HepG2 (cell line): Measurements from ENCODE around the gene PIK3R3. TPM values are rescaled to one million over a fixed set of nuclear protein-coding genes. Genes with fewer than 3 reads are reported as not detected.
A peak's percentile ranks its signal among the peaks of the same experiment; 100 is the strongest.

Source experiments
- HNF4A ChIP-seq: sonication (generic); formaldehyde crosslinking; IDR thresholded peaks from 2 replicates; pipeline ENCODE4 v1.4.0; 2020; ENCODE audit warnings: missing genetic modification reagents
- HNRNPK ChIP-seq: fragments of 200-400 bp; formaldehyde crosslinking; IDR thresholded peaks from 2 replicates; pipeline ENCODE4 v1.6.1; 2018; ENCODE audit warnings: low read length, low read depth, moderate library complexity, mild to moderate bottlenecking; ENCODE audit not compliant: poor library complexity, severe bottlenecking
- MYNN ChIP-seq: sonication (generic); formaldehyde crosslinking; IDR thresholded peaks from 2 replicates; pipeline ENCODE4 v1.4.0; 2020; ENCODE audit warnings: mild to moderate bottlenecking, low read depth, missing genetic modification reagents
- PHF5A ChIP-seq: IDR thresholded peaks from one replicate; pipeline ENCODE4 v1.6.1; 2018; ENCODE audit warnings: low read depth, missing genetic modification reagents; ENCODE audit not compliant: unreplicated experiment
- ZFP36L2 ChIP-seq: sonication (generic); formaldehyde crosslinking; IDR thresholded peaks from 2 replicates; pipeline ENCODE4 v1.4.0; 2020; ENCODE audit warnings: missing genetic modification reagents
- ZFX ChIP-seq: sonication (generic); formaldehyde crosslinking; IDR thresholded peaks from 2 replicates; pipeline ENCODE4 v1.4.0; 2020; ENCODE audit warnings: mild to moderate bottlenecking, low read depth, missing genetic modification reagents, moderate library complexity
- ZNF350 ChIP-seq: sonication (generic); formaldehyde crosslinking; IDR thresholded peaks from 2 replicates; pipeline ENCODE4 v1.4.0; 2020; ENCODE audit warnings: mild to moderate bottlenecking, low read depth, missing genetic modification reagents, borderline replicate concordance
- ZNF598 ChIP-seq: sonication (generic); formaldehyde crosslinking; IDR thresholded peaks from 2 replicates; pipeline ENCODE4 v1.5.1; 2020; ENCODE audit warnings: mild to moderate bottlenecking, missing genetic modification reagents, borderline replicate concordance
- ZNF720 ChIP-seq: sonication (generic); formaldehyde crosslinking; IDR thresholded peaks from 2 replicates; pipeline ENCODE4 v1.4.0; 2020; ENCODE audit warnings: missing genetic modification reagents
- ZNF83 ChIP-seq: sonication (generic); formaldehyde crosslinking; IDR thresholded peaks from 2 replicates; pipeline ENCODE4 v1.4.0; 2020; ENCODE audit warnings: missing genetic modification reagents, mild to moderate bottlenecking, borderline replicate concordance
- polyA plus RNA-seq, 8 experiments: library from polyadenylated mRNA; depleted of rRNA in 3 of 8; stranded (reverse) in 7 of 8; unstranded in 1 of 8; fragments of >200 nt; fragmentation: Illumina TruSeq in 4 of 8; extraction: Trizol in 4 of 8; gene quantifications; 2 replicates each; pipeline versions ENCODE4 v1.2.1 to v1.2.3, GENCODE V29; 2011 to 2016; ENCODE audit warnings: low read depth in 4 of 8, missing spikeins in 1 of 8, mixed read lengths in 1 of 8; ENCODE audit not compliant: insufficient read depth in 1 of 8
- total RNA-seq, 5 experiments: library from RNA; depleted of rRNA; stranded (reverse); fragments of >200 nt; fragmentation: Illumina TruSeq; extraction: Trizol; gene quantifications; 2 replicates each; pipeline ENCODE4 v1.2.3, GENCODE V29; 2016; ENCODE audit warnings: low read depth in 1 of 5
- TF ChIP-seq, protein P1 (sequence below): sonication (generic); formaldehyde crosslinking; IDR thresholded peaks from 2 replicates; pipeline ENCODE4 v1.9.0; 2021; ENCODE audit warnings: missing genetic modification reagents, mild to moderate bottlenecking, borderline replicate concordance
- TF ChIP-seq, protein P2 (sequence below): sonication (generic); formaldehyde crosslinking; IDR thresholded peaks from 2 replicates; pipeline ENCODE4 v1.4.0; 2020; ENCODE audit warnings: mild to moderate bottlenecking, low read depth, missing genetic modification reagents
- TF ChIP-seq, protein P3 (sequence below): sonication (generic); formaldehyde crosslinking; IDR thresholded peaks from 2 replicates; pipeline ENCODE4 v1.9.0; 2022; ENCODE audit warnings: low read depth, missing genetic modification reagents

PIK3R3 gene
- total and polyA plus RNA-seq, 2 of the 13 experiments (the other 11 are each of a cell fraction or from before 2014, with no cell fraction given) = 0.37 to 6.9 TPM

DNA sequence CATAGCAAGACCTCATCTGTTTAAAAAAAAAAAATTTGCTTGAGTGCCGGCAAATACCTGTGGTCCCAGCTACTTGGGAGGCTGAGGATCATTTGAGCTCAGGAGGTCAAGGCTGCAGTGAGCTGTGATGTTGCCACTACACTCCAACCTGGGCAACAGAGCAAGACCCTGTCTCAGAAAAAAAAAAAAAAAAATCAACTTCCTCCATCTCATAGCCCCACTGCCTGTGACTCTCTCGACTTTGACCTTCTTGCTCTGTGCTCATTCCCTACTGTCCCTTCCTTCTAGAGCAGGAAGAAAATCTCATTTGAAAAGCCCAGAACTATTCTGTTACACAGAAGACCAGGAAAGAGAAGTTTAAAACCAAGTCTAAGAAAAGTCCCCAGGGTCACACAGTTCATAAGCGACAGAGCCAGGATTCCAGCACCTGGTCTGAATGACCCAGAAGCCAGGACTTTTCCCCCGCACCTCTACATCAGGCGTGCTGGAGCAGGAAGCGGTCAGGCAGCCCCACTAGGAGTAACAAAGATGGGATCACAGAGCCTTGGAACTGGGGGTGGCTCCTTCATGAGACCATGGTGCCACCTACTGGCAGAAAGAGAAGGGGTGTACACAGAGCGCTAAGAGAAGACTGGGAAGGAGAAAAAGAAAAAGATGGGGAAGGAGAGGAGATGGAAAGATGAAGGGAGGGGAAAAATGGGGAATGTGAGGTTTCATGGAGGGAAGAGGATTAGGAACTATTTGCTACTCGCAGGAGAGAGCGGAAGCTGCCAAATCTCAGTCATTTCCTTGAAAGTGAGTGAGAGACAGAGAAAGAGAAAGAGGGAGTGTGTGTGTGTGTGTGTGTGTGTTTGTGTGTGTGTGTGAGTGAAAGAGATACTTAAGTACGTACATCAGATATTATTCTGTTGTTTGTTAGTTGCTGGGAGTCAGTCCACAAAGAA, 47.0 kb upstream of the PIK3R3 start (continued):
- TF ChIP-seq, protein P1, sequence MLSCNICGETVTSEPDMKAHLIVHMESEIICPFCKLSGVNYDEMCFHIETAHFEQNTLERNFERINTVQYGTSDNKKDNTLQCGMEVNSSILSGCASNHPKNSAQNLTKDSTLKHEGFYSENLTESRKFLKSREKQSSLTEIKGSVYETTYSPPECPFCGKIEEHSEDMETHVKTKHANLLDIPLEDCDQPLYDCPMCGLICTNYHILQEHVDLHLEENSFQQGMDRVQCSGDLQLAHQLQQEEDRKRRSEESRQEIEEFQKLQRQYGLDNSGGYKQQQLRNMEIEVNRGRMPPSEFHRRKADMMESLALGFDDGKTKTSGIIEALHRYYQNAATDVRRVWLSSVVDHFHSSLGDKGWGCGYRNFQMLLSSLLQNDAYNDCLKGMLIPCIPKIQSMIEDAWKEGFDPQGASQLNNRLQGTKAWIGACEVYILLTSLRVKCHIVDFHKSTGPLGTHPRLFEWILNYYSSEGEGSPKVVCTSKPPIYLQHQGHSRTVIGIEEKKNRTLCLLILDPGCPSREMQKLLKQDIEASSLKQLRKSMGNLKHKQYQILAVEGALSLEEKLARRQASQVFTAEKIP (CRISPR knock-in tag) = no peak
- TF ChIP-seq, protein P2, sequence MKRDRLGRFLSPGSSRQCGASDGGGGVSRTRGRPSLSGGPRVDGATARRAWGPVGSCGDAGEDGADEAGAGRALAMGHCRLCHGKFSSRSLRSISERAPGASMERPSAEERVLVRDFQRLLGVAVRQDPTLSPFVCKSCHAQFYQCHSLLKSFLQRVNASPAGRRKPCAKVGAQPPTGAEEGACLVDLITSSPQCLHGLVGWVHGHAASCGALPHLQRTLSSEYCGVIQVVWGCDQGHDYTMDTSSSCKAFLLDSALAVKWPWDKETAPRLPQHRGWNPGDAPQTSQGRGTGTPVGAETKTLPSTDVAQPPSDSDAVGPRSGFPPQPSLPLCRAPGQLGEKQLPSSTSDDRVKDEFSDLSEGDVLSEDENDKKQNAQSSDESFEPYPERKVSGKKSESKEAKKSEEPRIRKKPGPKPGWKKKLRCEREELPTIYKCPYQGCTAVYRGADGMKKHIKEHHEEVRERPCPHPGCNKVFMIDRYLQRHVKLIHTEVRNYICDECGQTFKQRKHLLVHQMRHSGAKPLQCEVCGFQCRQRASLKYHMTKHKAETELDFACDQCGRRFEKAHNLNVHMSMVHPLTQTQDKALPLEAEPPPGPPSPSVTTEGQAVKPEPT (CRISPR knock-in tag) = no peak
- TF ChIP-seq HNRNPK = peak; percentile 43
- TF ChIP-seq ZFP36L2 (CRISPR knock-in tag) = no peak
- no peak for TF ChIP-seq ZNF83 (CRISPR knock-in tag)
- TF ChIP-seq PHF5A (CRISPR knock-in tag) = no peak
- TF ChIP-seq ZNF598 = no peak
- TF ChIP-seq, protein P3, sequence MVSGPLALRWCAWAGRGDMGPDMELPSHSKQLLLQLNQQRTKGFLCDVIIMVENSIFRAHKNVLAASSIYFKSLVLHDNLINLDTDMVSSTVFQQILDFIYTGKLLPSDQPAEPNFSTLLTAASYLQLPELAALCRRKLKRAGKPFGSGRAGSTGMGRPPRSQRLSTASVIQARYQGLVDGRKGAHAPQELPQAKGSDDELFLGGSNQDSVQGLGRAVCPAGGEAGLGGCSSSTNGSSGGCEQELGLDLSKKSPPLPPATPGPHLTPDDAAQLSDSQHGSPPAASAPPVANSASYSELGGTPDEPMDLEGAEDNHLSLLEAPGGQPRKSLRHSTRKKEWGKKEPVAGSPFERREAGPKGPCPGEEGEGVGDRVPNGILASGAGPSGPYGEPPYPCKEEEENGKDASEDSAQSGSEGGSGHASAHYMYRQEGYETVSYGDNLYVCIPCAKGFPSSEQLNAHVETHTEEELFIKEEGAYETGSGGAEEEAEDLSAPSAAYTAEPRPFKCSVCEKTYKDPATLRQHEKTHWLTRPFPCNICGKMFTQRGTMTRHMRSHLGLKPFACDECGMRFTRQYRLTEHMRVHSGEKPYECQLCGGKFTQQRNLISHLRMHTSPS (CRISPR knock-in tag) = no peak
- TF ChIP-seq ZNF720 (CRISPR knock-in tag) = no peak
- peak; percentile 28; the same call in 1 of the 2 replicates for TF ChIP-seq ZFX (CRISPR knock-in tag)
- no peak for TF ChIP-seq ZNF350 (CRISPR knock-in tag)
- TF ChIP-seq HNF4A (CRISPR knock-in tag) = no peak
- TF ChIP-seq MYNN (CRISPR knock-in tag) = peak; percentile 79; the same call in 1 of the 2 replicates
